ENCODE measurements around the gene FAM171A2.

DNA sequence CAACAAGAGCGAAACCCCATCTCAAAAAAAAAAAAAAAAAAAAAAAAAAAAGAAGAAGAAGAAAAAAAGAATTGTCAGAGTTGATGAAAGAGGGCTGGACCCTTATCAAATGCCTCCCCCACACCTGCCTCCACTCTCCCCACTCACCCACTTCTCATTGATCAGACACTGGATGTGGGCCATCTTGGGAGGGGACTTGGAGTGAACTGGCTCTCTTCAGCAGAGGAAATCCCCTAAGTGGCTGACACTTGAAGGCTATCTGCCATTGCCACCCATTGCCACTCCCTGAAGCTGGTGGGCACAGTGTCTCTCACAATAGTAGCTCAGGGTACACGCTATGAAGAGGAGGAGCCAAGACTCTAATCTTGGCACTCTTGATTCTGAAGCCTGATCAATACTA lies 24.2 kb upstream of the FAM171A2 start:
- TF ChIP-seq, protein P1, sequence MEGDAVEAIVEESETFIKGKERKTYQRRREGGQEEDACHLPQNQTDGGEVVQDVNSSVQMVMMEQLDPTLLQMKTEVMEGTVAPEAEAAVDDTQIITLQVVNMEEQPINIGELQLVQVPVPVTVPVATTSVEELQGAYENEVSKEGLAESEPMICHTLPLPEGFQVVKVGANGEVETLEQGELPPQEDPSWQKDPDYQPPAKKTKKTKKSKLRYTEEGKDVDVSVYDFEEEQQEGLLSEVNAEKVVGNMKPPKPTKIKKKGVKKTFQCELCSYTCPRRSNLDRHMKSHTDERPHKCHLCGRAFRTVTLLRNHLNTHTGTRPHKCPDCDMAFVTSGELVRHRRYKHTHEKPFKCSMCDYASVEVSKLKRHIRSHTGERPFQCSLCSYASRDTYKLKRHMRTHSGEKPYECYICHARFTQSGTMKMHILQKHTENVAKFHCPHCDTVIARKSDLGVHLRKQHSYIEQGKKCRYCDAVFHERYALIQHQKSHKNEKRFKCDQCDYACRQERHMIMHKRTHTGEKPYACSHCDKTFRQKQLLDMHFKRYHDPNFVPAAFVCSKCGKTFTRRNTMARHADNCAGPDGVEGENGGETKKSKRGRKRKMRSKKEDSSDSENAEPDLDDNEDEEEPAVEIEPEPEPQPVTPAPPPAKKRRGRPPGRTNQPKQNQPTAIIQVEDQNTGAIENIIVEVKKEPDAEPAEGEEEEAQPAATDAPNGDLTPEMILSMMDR (IDR thresholded peaks at IDR 0.05; ENCODE audit: insufficient read depth, low read length) = no peak
- TF ChIP-seq, protein P2, sequence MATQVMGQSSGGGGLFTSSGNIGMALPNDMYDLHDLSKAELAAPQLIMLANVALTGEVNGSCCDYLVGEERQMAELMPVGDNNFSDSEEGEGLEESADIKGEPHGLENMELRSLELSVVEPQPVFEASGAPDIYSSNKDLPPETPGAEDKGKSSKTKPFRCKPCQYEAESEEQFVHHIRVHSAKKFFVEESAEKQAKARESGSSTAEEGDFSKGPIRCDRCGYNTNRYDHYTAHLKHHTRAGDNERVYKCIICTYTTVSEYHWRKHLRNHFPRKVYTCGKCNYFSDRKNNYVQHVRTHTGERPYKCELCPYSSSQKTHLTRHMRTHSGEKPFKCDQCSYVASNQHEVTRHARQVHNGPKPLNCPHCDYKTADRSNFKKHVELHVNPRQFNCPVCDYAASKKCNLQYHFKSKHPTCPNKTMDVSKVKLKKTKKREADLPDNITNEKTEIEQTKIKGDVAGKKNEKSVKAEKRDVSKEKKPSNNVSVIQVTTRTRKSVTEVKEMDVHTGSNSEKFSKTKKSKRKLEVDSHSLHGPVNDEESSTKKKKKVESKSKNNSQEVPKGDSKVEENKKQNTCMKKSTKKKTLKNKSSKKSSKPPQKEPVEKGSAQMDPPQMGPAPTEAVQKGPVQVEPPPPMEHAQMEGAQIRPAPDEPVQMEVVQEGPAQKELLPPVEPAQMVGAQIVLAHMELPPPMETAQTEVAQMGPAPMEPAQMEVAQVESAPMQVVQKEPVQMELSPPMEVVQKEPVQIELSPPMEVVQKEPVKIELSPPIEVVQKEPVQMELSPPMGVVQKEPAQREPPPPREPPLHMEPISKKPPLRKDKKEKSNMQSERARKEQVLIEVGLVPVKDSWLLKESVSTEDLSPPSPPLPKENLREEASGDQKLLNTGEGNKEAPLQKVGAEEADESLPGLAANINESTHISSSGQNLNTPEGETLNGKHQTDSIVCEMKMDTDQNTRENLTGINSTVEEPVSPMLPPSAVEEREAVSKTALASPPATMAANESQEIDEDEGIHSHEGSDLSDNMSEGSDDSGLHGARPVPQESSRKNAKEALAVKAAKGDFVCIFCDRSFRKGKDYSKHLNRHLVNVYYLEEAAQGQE (IDR thresholded peaks at IDR 0.05; ENCODE audit: insufficient replicate concordance, low read depth) = no peak
- no peak for TF ChIP-seq POLR2AphosphoS5 (IDR thresholded peaks at IDR 0.05; ENCODE audit: low read depth)
- no peak for TF ChIP-seq GABPA (IDR thresholded peaks at IDR 0.05; ENCODE audit: low read depth)
- no peak for TF ChIP-seq SPI1 (IDR thresholded peaks at IDR 0.05; ENCODE audit: borderline replicate concordance, low read depth)
